Kidney (tissue), 14 donors: ENCODE results near the gene PML. TPM values are rescaled to one million over a fixed set of nuclear protein-coding genes. Genes with fewer than 3 reads are reported as not detected.

Experiments
- DNase-seq, 5 donors: peaks; one replicate each; pipeline ENCODE4 v3.0.0-alpha.2; 2013 to 2020
- FAIRE-seq: peaks from 2 replicates; lab custom pipeline; 2012; peaks lifted over from hg19 to GRCh38; lab: Jason Lieb, UNC
- H3K27ac ChIP-seq, 2 donors: one replicate each; pipeline ENCODE4 v1.7.0; 2013; ENCODE audit warnings: low read depth in 2 of 2, low read length in 2 of 2, inconsistent platforms in 1 of 2
- H3K27me3 ChIP-seq: one replicate; pipeline ENCODE4 v1.7.1; 2013; ENCODE audit warnings: low read length, inconsistent platforms; ENCODE audit not compliant: control insufficient read depth, insufficient read depth
- H3K36me3 ChIP-seq, 3 donors: one replicate each; pipeline versions ENCODE4 v1.7.0 to v1.7.1; 2013; ENCODE audit warnings: low read length in 3 of 3, control low read depth in 1 of 3, inconsistent platforms in 1 of 3; ENCODE audit not compliant: insufficient read depth in 3 of 3, control insufficient read depth in 2 of 3
- H3K4me1 ChIP-seq, 3 donors: one replicate each; pipeline versions ENCODE4 v1.7.0 to v1.7.1; 2013; ENCODE audit warnings: low read length in 3 of 3, inconsistent platforms in 1 of 3, low read depth in 1 of 3; ENCODE audit not compliant: control insufficient read depth in 2 of 3, insufficient read depth in 2 of 3
- H3K4me3 ChIP-seq, 3 donors: one replicate each; pipeline versions ENCODE4 v1.7.0 to v1.8.1; 2013; ENCODE audit warnings: low read length in 3 of 3, control low read depth in 1 of 3, inconsistent platforms in 1 of 3
- H3K9ac ChIP-seq, 3 donors: one replicate each; pipeline versions ENCODE4 v1.7.0 to v1.7.1; 2013; ENCODE audit warnings: low read length in 3 of 3, control low read depth in 1 of 3, inconsistent platforms in 1 of 3
- H3K9me3 ChIP-seq, 3 donors: one replicate each; pipeline versions ENCODE4 v1.7.0 to v1.7.1; 2013; ENCODE audit warnings: low read length in 3 of 3, control low read depth in 1 of 3, inconsistent platforms in 1 of 3; ENCODE audit not compliant: control insufficient read depth in 2 of 3, insufficient read depth in 1 of 3
- intact Hi-C: fragments of 100-400 bp; cut with DNase I; formaldehyde crosslinking; loops from one replicate; pipeline ENCODE4 v1.11.1; 2022
- polyA plus RNA-seq: library from polyadenylated mRNA; stranded (reverse); fragments of 350-450 nt; fragmentation: Illumina TruSeq; extraction: RNeasy Lipid Tissue Mini Kit (QIAGEN cat#74804); gene quantifications from one replicate; pipeline ENCODE4 v1.2.3, GENCODE V29; 2014; ENCODE audit warnings: low read depth, low replicate concordance; ENCODE audit not compliant: insufficient read depth
- total RNA-seq: library from RNA; stranded (reverse); fragmentation: NEBNext Ultra II Directional; extraction: Animal tissue kit (Norgen Biotek cat#: 25700); gene quantifications from one replicate; pipeline ENCODE4 v1.2.1, GENCODE V29; 2021
- TF ChIP-seq, protein P1 (sequence below): IDR thresholded peaks from 3 replicates; pipeline ENCODE4 v1.5.1; 2012; ENCODE audit warnings: mild to moderate bottlenecking, moderate library complexity, borderline replicate concordance; ENCODE audit not compliant: insufficient read depth; ENCODE audit errors: extremely low read depth
- donor health status: control.
- donor health status: control.
- donor health status: control.
- donor health status: control.
- donor health status: control.
- donor health status: DM: yes; HTN: yes; CAD: no.
- donor health status: Normal renal cell carcinoma (clear cell type).

PML gene
- total and polyA plus RNA-seq, 2 donors from 2014 or later: 19.6 to 82.9 TPM

DNA sequence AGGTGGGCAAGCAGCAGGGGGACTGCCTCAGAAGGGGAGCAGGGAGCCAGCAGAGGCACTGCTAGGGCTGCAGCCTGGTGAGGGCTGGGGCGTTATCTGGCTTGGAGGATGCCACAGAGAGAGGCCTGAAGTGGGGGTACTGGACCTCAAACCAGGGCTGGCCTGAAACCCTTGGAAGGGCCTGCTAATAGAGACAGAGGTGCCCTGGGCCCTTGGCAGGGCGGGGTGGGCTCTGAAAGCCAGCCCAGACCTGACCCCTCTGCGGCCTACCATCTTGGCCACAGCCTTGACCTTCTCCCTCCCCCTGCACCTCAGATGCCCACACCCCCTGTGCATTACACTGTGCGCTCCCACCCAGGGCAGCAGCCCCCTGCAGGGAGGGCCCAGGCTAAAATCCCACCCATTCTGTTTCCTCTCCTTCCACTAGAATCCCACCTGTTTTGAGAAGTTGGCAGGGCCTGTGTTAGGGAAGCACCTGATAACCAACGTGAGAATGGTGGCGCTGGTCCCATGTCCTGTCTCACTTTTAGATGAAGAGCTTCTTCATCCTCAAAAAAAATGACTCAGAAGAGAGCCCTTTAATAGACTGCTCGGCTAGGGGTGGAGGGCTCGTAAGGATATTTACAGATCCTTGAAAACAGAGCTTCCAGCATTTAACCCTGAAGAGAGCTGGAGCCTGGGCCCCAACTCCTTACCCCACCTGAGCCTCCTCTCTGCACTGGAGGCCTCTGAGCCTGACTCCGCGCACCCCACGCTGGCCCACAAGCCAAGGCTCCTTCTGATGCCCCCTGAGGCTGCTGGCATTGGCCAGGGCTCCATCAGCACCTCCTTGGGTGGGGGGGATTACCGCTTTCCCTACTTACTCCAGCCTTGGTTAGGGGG lies 38.4 kb upstream of the PML start:
- TF ChIP-seq, protein P1, sequence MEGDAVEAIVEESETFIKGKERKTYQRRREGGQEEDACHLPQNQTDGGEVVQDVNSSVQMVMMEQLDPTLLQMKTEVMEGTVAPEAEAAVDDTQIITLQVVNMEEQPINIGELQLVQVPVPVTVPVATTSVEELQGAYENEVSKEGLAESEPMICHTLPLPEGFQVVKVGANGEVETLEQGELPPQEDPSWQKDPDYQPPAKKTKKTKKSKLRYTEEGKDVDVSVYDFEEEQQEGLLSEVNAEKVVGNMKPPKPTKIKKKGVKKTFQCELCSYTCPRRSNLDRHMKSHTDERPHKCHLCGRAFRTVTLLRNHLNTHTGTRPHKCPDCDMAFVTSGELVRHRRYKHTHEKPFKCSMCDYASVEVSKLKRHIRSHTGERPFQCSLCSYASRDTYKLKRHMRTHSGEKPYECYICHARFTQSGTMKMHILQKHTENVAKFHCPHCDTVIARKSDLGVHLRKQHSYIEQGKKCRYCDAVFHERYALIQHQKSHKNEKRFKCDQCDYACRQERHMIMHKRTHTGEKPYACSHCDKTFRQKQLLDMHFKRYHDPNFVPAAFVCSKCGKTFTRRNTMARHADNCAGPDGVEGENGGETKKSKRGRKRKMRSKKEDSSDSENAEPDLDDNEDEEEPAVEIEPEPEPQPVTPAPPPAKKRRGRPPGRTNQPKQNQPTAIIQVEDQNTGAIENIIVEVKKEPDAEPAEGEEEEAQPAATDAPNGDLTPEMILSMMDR: no peak
- Histone ChIP-seq H3K9me3 (no peaks in the 10 kb centered on the region), H3K36me3 (no peaks in the 10 kb centered on the region), H3K27me3 (no peaks in the 10 kb centered on the region), H3K9ac (no peak overlapping the region), H3K4me1 (peaks cover 0 to 11% (median 10%) of the 10 kb centered on the region in 3 donors), H3K27ac (no peak overlapping the region), H3K4me3 (no peak overlapping the region)
- FAIRE-seq (no peak), DNase-seq (peak in 1 of 5 donors; percentile 43)
- intact Hi-C loops: no loop called here

DNA sequence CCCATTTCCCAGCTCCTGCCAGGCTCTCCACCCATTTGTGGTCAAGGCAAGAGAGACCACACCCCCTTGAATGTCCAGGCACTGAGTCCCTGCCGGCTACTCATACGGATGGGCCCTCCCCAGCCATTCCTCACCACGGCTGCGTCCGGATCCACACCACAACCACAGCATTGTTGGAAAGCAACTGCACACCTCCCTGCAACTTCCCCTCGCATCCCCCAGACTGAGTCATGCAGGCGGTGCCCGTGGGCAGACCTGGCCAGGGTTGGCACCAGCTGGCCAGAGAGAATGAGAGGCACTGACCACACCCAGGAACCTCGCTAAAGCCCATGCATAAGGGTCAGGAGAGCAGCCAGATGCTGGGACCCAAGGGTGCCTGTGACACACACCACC lies 37.8 kb upstream of the PML start:
- Histone ChIP-seq H3K9me3 (no peaks in the 10 kb centered on the region), H3K27me3 (no peaks in the 10 kb centered on the region), H3K4me1 (peaks cover 0 to 6% (median 5%) of the 10 kb centered on the region in 3 donors), H3K9ac (no peak overlapping the region), H3K4me3 (no peak overlapping the region), H3K36me3 (no peaks in the 10 kb centered on the region), H3K27ac (no peak overlapping the region)
- TF ChIP-seq, protein P1: no peak
- peak in 2 of 5 donors; percentile 32 to 92 for DNase-seq
- intact Hi-C loops: no loop called here
- FAIRE-seq: no peak

DNA sequence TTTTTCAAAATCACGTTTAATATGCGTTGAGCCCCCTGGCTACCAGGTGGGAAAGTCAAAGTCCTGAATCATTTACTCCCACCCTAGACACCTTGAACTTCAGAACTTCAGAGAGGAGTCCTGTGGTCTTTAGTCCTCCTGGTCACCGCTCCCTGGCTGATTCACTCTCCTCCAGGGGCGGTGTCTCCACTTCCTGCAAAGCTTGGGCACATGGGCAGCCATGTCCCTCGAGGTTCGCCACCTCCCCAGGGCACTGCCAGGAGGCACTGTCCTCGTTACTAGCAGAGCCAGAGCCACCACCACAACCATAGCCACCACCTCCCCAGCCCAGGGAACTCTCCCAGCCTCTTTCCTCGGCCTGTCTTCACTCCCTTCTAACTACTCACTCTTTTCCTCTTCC lies 37.2 kb upstream of the PML start:
- no peak overlapping the region for H3K27ac ChIP-seq
- H3K9ac ChIP-seq: no peak overlapping the region
- peak in 2 of 5 donors; percentile 18 to 63 for DNase-seq

More for the DNA sequence above, 37.2 kb upstream of the PML start:
- Histone ChIP-seq H3K4me3 (no peak overlapping the region), H3K36me3 (no peaks in the 10 kb centered on the region), H3K9me3 (no peaks in the 10 kb centered on the region), H3K27me3 (no peaks in the 10 kb centered on the region), H3K4me1 (peaks cover 0 to 2% (median 0%) of the 10 kb centered on the region in 3 donors)
- no peak for FAIRE-seq
- TF ChIP-seq, protein P1: no peak
- intact Hi-C loops: no loop called here
